GM21367 (cell line): Measurements from ENCODE around the gene JARID2.
"Not testable (repeated sequence)": the region's sequence is repeated elsewhere in the genome, so short reads cannot be mapped to it uniquely, and the experiment has no call there.

ENCODE experiments used
- ATAC-seq: cut with Tn5 transposase; IDR thresholded peaks from one replicate; pipeline ENCODE4 v1.9.1; 2021; ENCODE audit not compliant: unreplicated experiment

The JARID2 gene

GRCh38 chr6:15305909-15306308 lies 60.0 kb downstream of the JARID2 start:
- no peak for ATAC-seq

- ATAC-seq, result no peak
These were observed 62.8 kb downstream of the JARID2 start for GRCh38 chr6:15308435-15309213.

GRCh38 chr6:15309611-15310283 lies 63.9 kb downstream of the JARID2 start:
- ATAC-seq, result no peak

- ATAC-seq, result no peak
These were observed 64.8 kb downstream of the JARID2 start for GRCh38 chr6:15310680-15311079.

DNA sequence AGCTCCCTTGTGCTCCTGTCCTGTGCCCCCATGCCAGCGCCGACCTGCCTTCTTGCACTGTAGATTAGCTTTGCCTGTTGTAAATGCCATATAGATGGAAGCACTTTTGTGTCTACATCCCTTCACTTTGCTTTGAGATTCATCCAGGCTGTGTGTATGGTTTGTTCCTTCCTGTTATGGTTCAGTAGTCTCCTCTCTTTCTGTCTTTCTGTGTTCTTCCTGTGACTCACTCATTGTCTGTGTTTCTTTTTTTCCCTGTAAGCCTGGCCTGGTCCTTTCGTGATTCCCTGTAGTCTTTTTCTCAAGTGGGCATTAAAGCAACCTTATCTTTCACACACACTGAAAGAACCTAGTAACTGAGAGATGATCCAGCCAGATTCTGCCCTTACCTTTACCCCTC lies 66.6 kb downstream of the JARID2 start:
- ATAC-seq, result no peak

DNA sequence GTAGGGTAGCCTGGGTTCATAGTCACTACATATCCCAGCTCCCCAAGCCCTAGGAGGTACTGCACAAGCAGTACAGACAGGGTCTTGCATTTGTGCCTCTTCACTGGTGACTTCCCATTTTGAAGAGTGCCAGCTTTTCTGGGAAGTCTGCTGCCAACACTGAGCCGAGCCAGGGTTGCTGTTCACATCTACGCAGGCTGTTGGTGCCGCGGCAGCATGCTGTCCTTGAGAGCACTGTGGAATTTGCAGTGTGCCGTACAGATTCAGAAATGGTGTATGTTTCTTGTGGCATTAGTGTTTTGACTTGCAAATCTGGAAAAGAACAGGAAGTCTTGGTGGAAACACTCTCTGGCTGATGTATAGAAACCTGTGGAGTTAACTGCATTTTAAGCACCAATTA lies 67.5 kb downstream of the JARID2 start:
- ATAC-seq, result no peak

GRCh38 chr6:15316754-15317153 lies 70.9 kb downstream of the JARID2 start:
- no peak for ATAC-seq

- ATAC-seq, result no peak
These were observed 71.4 kb downstream of the JARID2 start for GRCh38 chr6:15317251-15317650.

DNA sequence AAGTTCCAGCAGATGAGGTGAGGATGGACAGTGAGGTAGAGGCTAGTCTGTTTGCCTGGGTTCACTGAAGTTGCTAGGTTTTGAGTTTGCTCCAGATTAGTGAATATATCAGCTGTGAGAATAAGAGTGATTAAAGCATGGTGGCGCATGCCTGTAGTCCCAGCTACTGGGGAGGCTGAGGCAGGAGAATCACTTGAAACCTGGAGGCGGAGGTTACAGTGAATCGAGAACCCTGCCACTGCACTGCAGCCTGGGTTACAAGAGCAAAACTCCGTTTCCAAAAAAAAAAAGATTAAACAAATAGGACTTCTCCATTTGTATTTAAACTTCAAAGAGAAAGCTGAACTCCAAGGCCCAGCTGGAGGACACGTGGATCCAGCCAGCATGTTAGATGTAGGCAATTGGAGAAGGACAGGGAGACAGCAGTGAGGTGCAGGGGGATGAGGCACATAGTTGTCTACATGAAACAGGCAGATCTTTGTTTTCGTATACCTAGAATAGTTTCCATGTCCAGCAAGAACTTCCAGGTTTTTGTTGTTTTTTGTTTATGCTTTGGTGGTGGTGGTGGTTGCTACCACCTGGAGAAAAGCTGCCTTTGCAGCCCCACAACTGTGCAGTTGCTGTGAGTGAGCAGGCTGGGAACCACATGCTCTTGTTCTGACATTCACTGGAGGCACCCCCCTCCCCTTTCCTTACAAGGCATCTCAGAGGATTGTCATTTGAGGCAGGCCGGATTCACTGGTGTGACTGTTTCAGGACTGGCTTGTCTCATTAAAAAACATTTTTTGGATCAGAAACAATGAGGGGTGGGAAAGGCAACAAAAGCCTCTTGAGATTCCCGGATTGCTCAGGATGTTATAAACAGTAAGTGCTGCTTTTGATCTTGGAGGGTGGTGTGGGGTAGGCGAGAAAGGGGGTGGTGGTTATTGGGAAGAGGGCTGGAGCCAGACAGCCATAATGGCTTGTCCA lies 72.3 kb downstream of the JARID2 start:
- no peak for ATAC-seq

GRCh38 chr6:15319677-15320076 lies 73.8 kb downstream of the JARID2 start:
- no peak for ATAC-seq

DNA sequence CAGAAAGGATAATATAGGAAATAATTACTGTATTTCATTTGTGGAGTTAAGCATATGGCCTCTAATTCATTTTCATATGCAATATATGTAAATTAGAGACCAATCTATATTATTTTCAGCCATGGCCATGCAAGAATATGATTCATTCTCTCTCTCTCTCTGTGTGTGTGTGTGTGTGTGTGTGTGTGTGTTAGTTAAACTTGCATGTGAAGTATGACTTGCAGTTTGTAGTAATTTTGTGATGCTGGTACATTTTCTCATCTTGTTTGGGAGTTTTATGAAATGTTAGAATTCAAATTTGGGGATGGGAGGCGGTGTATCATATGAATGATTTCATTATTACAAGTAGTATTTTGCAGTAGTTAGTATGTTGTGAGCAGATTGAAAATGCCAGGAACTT lies 74.8 kb downstream of the JARID2 start:
- ATAC-seq, result no peak

- ATAC-seq, result no peak
These were observed 76.3 kb downstream of the JARID2 start for GRCh38 chr6:15322184-15322583.

- no peak for ATAC-seq
These were observed 77.1 kb downstream of the JARID2 start for GRCh38 chr6:15322781-15323536.

GRCh38 chr6:15323611-15324010 lies 77.7 kb downstream of the JARID2 start:
- ATAC-seq, result not testable (repeated sequence)

DNA sequence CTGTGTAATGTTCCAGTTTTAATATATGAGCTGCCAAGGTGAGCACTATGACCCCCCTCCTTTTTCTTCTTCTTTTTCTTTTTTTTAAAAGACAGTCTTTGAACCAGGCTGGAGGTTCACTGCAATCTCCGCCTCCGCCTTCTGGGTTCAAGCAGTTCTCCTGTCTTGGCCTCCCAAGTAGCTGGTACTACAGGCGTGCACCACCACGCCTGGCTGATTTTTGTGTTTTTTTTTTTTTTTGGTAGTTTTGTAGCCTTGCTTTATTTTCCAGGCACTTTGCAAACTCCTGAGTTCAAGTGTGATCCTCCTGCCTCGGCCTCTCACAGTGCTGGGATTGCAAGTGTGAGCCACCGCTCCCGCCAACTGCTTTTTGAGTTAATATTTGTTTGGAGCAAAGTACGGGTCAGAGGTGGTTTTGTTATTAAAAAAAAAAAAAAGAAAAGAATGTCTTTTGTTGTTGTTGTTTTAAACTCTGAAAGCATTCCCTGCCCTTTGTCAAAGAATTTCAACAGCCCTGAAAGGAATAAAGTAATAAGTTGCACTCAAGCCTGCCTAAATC lies 78.6 kb downstream of the JARID2 start:
- no peak for ATAC-seq

GRCh38 chr6:15325540-15325955 lies 79.7 kb downstream of the JARID2 start:
- no peak for ATAC-seq

- ATAC-seq, result no peak
These were observed 80.3 kb downstream of the JARID2 start for GRCh38 chr6:15326067-15326614.

DNA sequence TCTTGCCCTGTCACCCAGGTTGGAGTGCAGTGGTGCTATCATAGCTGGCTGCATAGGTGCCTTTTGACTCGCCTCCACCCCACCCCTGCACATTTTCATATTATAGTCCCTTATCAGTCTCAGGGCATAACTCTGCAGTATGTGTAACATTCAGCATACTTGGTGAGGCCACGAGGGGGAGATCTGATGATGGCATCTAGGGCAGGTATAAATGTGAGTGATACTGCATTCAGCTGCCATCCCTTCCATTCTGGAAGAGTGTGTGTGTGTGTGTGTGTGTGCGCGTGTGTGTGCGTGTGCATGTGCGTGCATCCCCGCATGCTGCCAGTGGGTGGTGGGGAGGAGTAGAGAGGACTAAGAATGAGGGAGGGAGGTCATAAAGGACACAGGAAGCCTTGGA lies 81.4 kb downstream of the JARID2 start:
- ATAC-seq, result no peak

- ATAC-seq, result no peak
These were observed 83.4 kb downstream of the JARID2 start for GRCh38 chr6:15329197-15329671.
